A549 (cell line): ENCODE data around the gene UNC13D. TPM values are rescaled to one million over a fixed set of nuclear protein-coding genes. Genes with fewer than 3 reads are reported as not detected.

Source experiments
- ATAC-seq, 2 experiments: fragments of 200-7000 bp in 1 of 2; fragments of >200 bp in 1 of 2; cut with Nextera tagmentation in 1 of 2; cut with Tn5 transposase in 1 of 2; 3 replicates each; pipeline versions ENCODE4 v1.8.0 to v1.9.1; 2018 to 2020; ENCODE audit warnings: mild to moderate bottlenecking in 1 of 2, moderate library complexity in 1 of 2
- CTCF ChIA-PET: fragments of 300-600 bp; sonication (Branson Sonifier 250); formaldehyde crosslinking; extraction: SDS; loops from one replicate; lab custom pipeline; 2021; ENCODE audit warnings: antibody characterized with exemption, inconsistent platforms; lab: Yijun Ruan, JAX
- POLR2A ChIA-PET: fragments of 350-600 bp; formaldehyde crosslinking; extraction: SDS; loops from one replicate; lab custom pipeline; 2021; ENCODE audit warnings: antibody characterized with exemption, inconsistent platforms; lab: Yijun Ruan, JAX
- DNase-seq, 2 experiments: peaks; one replicate each; pipeline versions ENCODE4 v3.0.0 to v3.0.0-alpha.2; 2011 to 2016; ENCODE audit warnings: low read depth in 1 of 2, low spot score in 1 of 2
- FAIRE-seq: peaks from 2 replicates; lab custom pipeline; 2011; peaks lifted over from hg19 to GRCh38; lab: Jason Lieb, UNC
- H3K27ac ChIP-seq, 2 experiments: fragments of >200 bp; sonication (Bioruptor Twin); formaldehyde crosslinking; 3 replicates each; pipeline ENCODE4 v1.5.1; 2016 to 2017
- H3K4me1 ChIP-seq: fragments of >200 bp; sonication (Bioruptor Twin); formaldehyde crosslinking; 3 replicates; pipeline ENCODE4 v1.6.1; 2016
- H3K4me2 ChIP-seq: fragments of >200 bp; sonication (Bioruptor Twin); formaldehyde crosslinking; 3 replicates; pipeline ENCODE4 v1.6.1; 2016
- H3K4me3 ChIP-seq: fragments of >200 bp; sonication (Bioruptor Twin); formaldehyde crosslinking; 3 replicates; pipeline ENCODE4 v1.5.1; 2016
- H3K9me3 ChIP-seq: fragments of >200 bp; sonication (Bioruptor Twin); formaldehyde crosslinking; 3 replicates; pipeline ENCODE4 v1.6.1; 2016
- BHLHE40 ChIP-seq: IDR thresholded peaks from 2 replicates; pipeline ENCODE4 v1.6.1; 2012; ENCODE audit warnings: low read depth, low read length, inconsistent platforms
- CBX2 ChIP-seq: fragments of 200-600 bp; sonication (generic); IDR thresholded peaks from 2 replicates; pipeline ENCODE4 v1.6.1; 2016; ENCODE audit warnings: low read depth, mild to moderate bottlenecking, borderline replicate concordance
- CHD2 ChIP-seq: fragments of 150-350 bp; IDR thresholded peaks from 2 replicates; pipeline ENCODE4 v1.6.1; 2014; ENCODE audit warnings: low read length; ENCODE audit not compliant: partially characterized antibody
- CHD4 ChIP-seq: fragments of 200-600 bp; sonication (generic); IDR thresholded peaks from 2 replicates; pipeline ENCODE4 v1.6.1; 2016; ENCODE audit warnings: antibody characterized with exemption, mild to moderate bottlenecking, borderline replicate concordance
- EHMT2 ChIP-seq: fragments of 200-600 bp; sonication (generic); IDR thresholded peaks from 2 replicates; pipeline ENCODE4 v1.6.1; 2016; ENCODE audit warnings: antibody characterized with exemption, low read depth, mild to moderate bottlenecking, moderate library complexity
- EP300 ChIP-seq, 2 experiments: fragments of >200 bp; sonication (Bioruptor Twin); formaldehyde crosslinking; IDR thresholded peaks; 2 replicates in 1 of 2; 3 replicates in 1 of 2; pipeline ENCODE4 v1.6.1; 2016 to 2017
- GATA3 ChIP-seq: IDR thresholded peaks from 2 replicates; pipeline ENCODE4 v1.6.1; 2012; ENCODE audit warnings: borderline replicate concordance
- HDAC2 ChIP-seq: fragments of 200-600 bp; sonication (generic); IDR thresholded peaks from 2 replicates; pipeline ENCODE4 v1.6.1; 2016
- HMGXB4 ChIP-seq: fragments of 250-450 bp; sonication (Bioruptor Pico); IDR thresholded peaks from 2 replicates; pipeline ENCODE4 v1.5.0; 2021; ENCODE audit warnings: mild to moderate bottlenecking, moderate library complexity, borderline replicate concordance
- HOXB5 ChIP-seq: fragments of 250-450 bp; sonication (Bioruptor Pico); IDR thresholded peaks from 2 replicates; pipeline ENCODE4 v1.5.0; 2020; ENCODE audit warnings: mild to moderate bottlenecking, moderate library complexity
- JUNB ChIP-seq: fragments of >200 bp; sonication (Bioruptor Twin); formaldehyde crosslinking; IDR thresholded peaks from 2 replicates; pipeline ENCODE4 v1.6.1; 2016
- KDM1A ChIP-seq: fragments of 200-600 bp; sonication (generic); IDR thresholded peaks from 2 replicates; pipeline ENCODE4 v1.6.1; 2016; ENCODE audit warnings: low read depth, mild to moderate bottlenecking
- KDM5A ChIP-seq: fragments of 200-600 bp; sonication (generic); IDR thresholded peaks from 2 replicates; pipeline ENCODE4 v1.6.1; 2016; ENCODE audit warnings: antibody characterized with exemption, mild to moderate bottlenecking
- NFE2L2 ChIP-seq: fragments of 150-350 bp; conservative IDR thresholded peaks from 2 replicates; pipeline ENCODE4 v1.6.1; 2014; ENCODE audit warnings: low read length
- NPAS2 ChIP-seq: fragments of 250-450 bp; sonication (Bioruptor Pico); IDR thresholded peaks from 2 replicates; pipeline ENCODE4 v1.8.0; 2022; ENCODE audit warnings: mild to moderate bottlenecking, moderate library complexity, borderline replicate concordance
- NR3C1 ChIP-seq: fragments of >200 bp; sonication (Bioruptor Twin); formaldehyde crosslinking; IDR thresholded peaks from 3 replicates; pipeline ENCODE4 v1.6.1; 2017
- PHF8 ChIP-seq: fragments of 200-600 bp; sonication (generic); IDR thresholded peaks from 2 replicates; pipeline ENCODE4 v1.6.1; 2016; ENCODE audit warnings: low read depth, mild to moderate bottlenecking, antibody characterized with exemption, moderate library complexity, borderline replicate concordance
- RAD21 ChIP-seq, 2 experiments: fragments of >200 bp in 1 of 2; sonication (Bioruptor Twin) in 1 of 2; formaldehyde crosslinking in 1 of 2; IDR thresholded peaks in 1 of 2; conservative IDR thresholded peaks in 1 of 2; 2 replicates in 1 of 2; 3 replicates in 1 of 2; pipeline ENCODE4 v1.6.1; 2012 to 2018; ENCODE audit warnings: inconsistent platforms in 1 of 2
- RCOR1 ChIP-seq: fragments of 150-350 bp; IDR thresholded peaks from 2 replicates; pipeline ENCODE4 v1.6.1; 2014; ENCODE audit warnings: antibody characterized with exemption, low read length, low read depth
- REST ChIP-seq: fragments of 200-600 bp; sonication (generic); IDR thresholded peaks from 2 replicates; pipeline ENCODE4 v1.6.1; 2016; ENCODE audit warnings: antibody characterized with exemption, mild to moderate bottlenecking, moderate library complexity
- RNF2 ChIP-seq: fragments of 200-600 bp; sonication (generic); IDR thresholded peaks from 2 replicates; pipeline ENCODE4 v1.6.1; 2016; ENCODE audit warnings: low read depth, mild to moderate bottlenecking, antibody characterized with exemption, moderate library complexity, borderline replicate concordance
- TFCP2L1 ChIP-seq: fragments of 250-450 bp; sonication (Bioruptor Pico); IDR thresholded peaks from 2 replicates; pipeline ENCODE4 v1.5.0; 2021; ENCODE audit warnings: mild to moderate bottlenecking
- WGBS: methylation state at CpG from one replicate; pipeline ENCODE4 v1.1.6; 2017; ENCODE audit errors: missing lambda C conversion rate; 5-methylcytosine and 5-hydroxymethylcytosine counted together
- polyA plus RNA-seq, 4 experiments: library from polyadenylated mRNA; depleted of rRNA in 3 of 4; stranded (reverse); fragments of >200 nt; fragmentation: RNase III in 1 of 4; extraction: RNeasy Plus Mini Kit Qiagen cat#74134 plus additional on column Dnase treatment in 1 of 4; gene quantifications; 2 replicates in 3 of 4; 3 replicates in 1 of 4; pipeline ENCODE4 v1.2.3, GENCODE V29; 2011 to 2017
- TF ChIP-seq, protein P1 (sequence below): fragments of 450-650 bp; IDR thresholded peaks from 2 replicates; pipeline ENCODE4 v1.6.1; 2014; ENCODE audit warnings: antibody characterized with exemption

The UNC13D gene
- polyA plus RNA-seq, 2 of the 4 experiments (the other 2 are of a cell fraction), result 1.6 to 3.5 TPM

GRCh38 chr17:75822119-75822799, 21.9 kb downstream of the UNC13D start:
- Histone ChIP-seq H3K4me2 (no peak overlapping the region), H3K9me3 (no peaks in the 10 kb centered on the region), H3K4me1 (no peaks in the 10 kb centered on the region), H3K27ac (no peak overlapping the region), H3K4me3 (no peak overlapping the region)
- POLR2A ChIA-PET, result interaction anchor here (1.1 kb wide), 1 partner anchor 42 kb away, joined by 4 read pairs; no protein-coding TSS in a partner anchor
- no peak for DNase-seq
- no peak for ATAC-seq
- 82% methylated on average over 18 of the region's 18 CpGs for WGBS
- TF ChIP-seq NR3C1, result no peak
- TF ChIP-seq HOXB5, result no peak
- TF ChIP-seq HDAC2, result no peak
- no peak for TF ChIP-seq REST
- TF ChIP-seq NPAS2, result no peak
- TF ChIP-seq HMGXB4 (CRISPR knock-in tag), result no peak
- no peak for TF ChIP-seq GATA3
- no peak for TF ChIP-seq RNF2
- TF ChIP-seq KDM1A, result no peak
- TF ChIP-seq KDM5A, result no peak
- no peak for TF ChIP-seq BHLHE40
- TF ChIP-seq TFCP2L1 (CRISPR knock-in tag), result no peak
- no peak for TF ChIP-seq EHMT2
- TF ChIP-seq, protein P1, sequence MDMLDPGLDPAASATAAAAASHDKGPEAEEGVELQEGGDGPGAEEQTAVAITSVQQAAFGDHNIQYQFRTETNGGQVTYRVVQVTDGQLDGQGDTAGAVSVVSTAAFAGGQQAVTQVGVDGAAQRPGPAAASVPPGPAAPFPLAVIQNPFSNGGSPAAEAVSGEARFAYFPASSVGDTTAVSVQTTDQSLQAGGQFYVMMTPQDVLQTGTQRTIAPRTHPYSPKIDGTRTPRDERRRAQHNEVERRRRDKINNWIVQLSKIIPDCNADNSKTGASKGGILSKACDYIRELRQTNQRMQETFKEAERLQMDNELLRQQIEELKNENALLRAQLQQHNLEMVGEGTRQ, result no peak
- FAIRE-seq, result no peak
- CTCF ChIA-PET, result interaction anchor here (0.6 to 29.7 kb wide), 11 partner anchors 17 to 233 kb away, joined by 3 to 691 read pairs (median 5); partner anchors contain the start of genes GALK1, TRIM47, UNC13D and WBP2

DNA sequence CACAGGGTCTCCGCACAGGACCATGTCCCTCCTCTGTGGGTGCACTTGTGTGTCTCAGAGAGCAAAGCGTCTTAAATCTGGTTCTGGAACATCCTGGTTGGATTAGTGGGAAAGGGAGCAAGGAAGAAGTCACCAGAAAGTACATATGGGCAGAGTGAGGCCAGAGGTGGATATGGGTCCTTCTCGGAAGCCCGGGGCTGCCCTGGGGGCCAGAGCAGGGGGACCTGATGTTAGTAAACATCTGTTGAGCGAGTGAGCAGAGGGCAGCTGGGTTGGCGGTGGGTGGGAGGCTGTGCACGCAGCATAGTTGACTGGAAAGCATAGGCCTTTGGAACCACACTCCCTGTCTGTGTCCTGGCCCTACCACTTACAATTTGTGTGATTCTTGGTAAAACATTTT, 22.7 kb downstream of the UNC13D start:
- no peak for ATAC-seq
- no peaks in the 10 kb centered on the region for H3K4me1 ChIP-seq
- TF ChIP-seq CHD2 (no peak), CHD4 (no peak), NFE2L2 (no peak), EP300 (IDR thresholded peaks at IDR 0.05) (no peak), NPAS2 (no peak), RCOR1 (no peak), CBX2 (no peak), JUNB (no peak), RAD21 (conservative IDR thresholded peaks at IDR 0.05 in 1 of 2, IDR thresholded peaks at IDR 0.05 in 1 of 2) (no peak), PHF8 (no peak), GATA3 (no peak)
- TF ChIP-seq, all 56 proteins: peak for 0
- DNase-seq, result no peak
- FAIRE-seq, result no peak
- 95% methylated on average over 7 of the region's 7 CpGs for WGBS
- ChIA-PET CTCF (interaction anchor here (1.2 to 29.7 kb wide), 6 partner anchors 16 to 75 kb away, joined by 3 to 691 read pairs (median 6); partner anchors contain the start of genes TRIM65, UNC13D and WBP2), POLR2A (interaction anchor here (1.1 kb wide), 1 partner anchor 41 kb away, joined by 4 read pairs; no protein-coding TSS in a partner anchor)
- no peak overlapping the region for H3K4me3 ChIP-seq
- no peaks in the 10 kb centered on the region for H3K9me3 ChIP-seq
- no peak overlapping the region for H3K4me2 ChIP-seq
- H3K27ac ChIP-seq, result no peak overlapping the region
